ENCODE measurements around the gene TMEM26.

Gene TMEM26

DNA sequence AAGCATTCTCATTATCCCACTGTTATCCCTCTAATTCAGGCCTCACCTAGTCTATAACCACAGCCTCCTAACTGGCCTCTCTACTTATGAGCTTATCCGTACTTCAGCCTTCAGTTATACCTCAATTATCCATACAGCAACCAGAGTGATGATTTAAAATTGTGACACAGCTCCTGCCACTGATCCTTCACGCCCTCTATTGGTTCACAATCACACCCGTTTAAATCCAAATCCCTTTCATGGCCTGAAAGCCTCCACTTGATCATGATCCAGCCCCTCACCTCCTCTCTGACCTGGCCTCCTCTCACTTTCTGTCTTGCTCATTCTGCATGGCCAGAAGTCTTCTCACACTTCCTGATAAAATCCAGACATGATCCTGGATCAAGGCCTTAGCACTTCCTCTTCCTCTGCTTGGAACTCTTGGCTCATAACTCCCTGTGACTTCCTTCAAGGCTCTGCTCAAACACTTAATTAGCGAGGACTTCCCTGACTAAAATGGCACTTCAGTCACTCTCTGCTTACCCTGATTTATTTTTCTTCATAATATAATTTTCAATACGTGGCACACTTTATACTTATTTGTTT is 19.0 kb upstream of the TMEM26 start:
- no peak for DNase-seq (ENCODE audit: extremely low spot score)
- TF ChIP-seq, protein P1, sequence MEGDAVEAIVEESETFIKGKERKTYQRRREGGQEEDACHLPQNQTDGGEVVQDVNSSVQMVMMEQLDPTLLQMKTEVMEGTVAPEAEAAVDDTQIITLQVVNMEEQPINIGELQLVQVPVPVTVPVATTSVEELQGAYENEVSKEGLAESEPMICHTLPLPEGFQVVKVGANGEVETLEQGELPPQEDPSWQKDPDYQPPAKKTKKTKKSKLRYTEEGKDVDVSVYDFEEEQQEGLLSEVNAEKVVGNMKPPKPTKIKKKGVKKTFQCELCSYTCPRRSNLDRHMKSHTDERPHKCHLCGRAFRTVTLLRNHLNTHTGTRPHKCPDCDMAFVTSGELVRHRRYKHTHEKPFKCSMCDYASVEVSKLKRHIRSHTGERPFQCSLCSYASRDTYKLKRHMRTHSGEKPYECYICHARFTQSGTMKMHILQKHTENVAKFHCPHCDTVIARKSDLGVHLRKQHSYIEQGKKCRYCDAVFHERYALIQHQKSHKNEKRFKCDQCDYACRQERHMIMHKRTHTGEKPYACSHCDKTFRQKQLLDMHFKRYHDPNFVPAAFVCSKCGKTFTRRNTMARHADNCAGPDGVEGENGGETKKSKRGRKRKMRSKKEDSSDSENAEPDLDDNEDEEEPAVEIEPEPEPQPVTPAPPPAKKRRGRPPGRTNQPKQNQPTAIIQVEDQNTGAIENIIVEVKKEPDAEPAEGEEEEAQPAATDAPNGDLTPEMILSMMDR (IDR thresholded peaks at IDR 0.05; ENCODE audit: control extremely low read depth, extremely low read depth, low read depth, missing control alignments) = no peak
- POLR2A ChIA-PET = no interaction called here
- CTCF ChIA-PET = interaction anchor here (1.1 kb wide), 1 partner anchor 9 kb away, joined by 5 read pairs; no protein-coding TSS in a partner anchor

DNA sequence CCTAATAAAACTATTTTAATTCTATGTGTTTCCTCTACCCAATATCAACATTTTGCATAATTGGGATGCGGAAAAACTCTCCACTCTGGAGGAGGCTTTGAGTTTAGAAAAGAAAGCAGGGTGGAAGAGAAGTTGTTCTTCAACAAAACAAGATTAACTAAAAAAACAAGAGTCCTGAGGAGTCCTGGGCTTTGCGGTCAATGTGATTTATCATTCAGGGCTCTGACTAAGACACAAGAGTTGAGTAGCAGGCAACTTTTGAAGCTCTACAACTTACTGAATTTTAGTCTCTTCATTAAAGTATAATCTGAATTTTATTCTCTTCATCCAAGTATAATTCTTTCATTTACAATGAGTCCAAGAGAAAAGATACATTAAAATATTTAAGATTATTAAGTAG is 18.3 kb upstream of the TMEM26 start:
- TF ChIP-seq, protein P1 (IDR thresholded peaks at IDR 0.05; ENCODE audit: control extremely low read depth, extremely low read depth, low read depth, missing control alignments) = no peak
- POLR2A ChIA-PET = no interaction called here
- CTCF ChIA-PET = interaction anchor here (1.1 to 2.8 kb wide), 2 partner anchors 9 to 10 kb away, joined by 5 to 6 read pairs; no protein-coding TSS in a partner anchor
- no peak for DNase-seq (ENCODE audit: extremely low spot score)

- CTCF ChIA-PET = interaction anchor here (2.8 kb wide), 1 partner anchor 9 kb away, joined by 6 read pairs; no protein-coding TSS in a partner anchor
- POLR2A ChIA-PET = no interaction called here
Measured at GRCh38 chr10:61470740-61471139, 17.6 kb upstream of the TMEM26 start.

GRCh38 chr10:61465901-61466632 is 12.9 kb upstream of the TMEM26 start:
- DNase-seq (ENCODE audit: extremely low spot score) = no peak
- POLR2A ChIA-PET = no interaction called here
- TF ChIP-seq, protein P1 (IDR thresholded peaks at IDR 0.05; ENCODE audit: control extremely low read depth, extremely low read depth, low read depth, missing control alignments) = no peak
- CTCF ChIA-PET = interaction anchor here (0.8 to 1.4 kb wide), 3 partner anchors 11 to 15 kb away, joined by 3 to 4 read pairs (median 3); no protein-coding TSS in a partner anchor

More at GRCh38 chr10:61470740-61471139, 17.6 kb upstream of the TMEM26 start:
- TF ChIP-seq, protein P1 (IDR thresholded peaks at IDR 0.05; ENCODE audit: control extremely low read depth, extremely low read depth, low read depth, missing control alignments) = no peak
- DNase-seq (ENCODE audit: extremely low spot score) = no peak

GRCh38 chr10:61465171-61465496 is 12.0 kb upstream of the TMEM26 start:
- no peak for DNase-seq (ENCODE audit: extremely low spot score)
- POLR2A ChIA-PET = no interaction called here
- CTCF ChIA-PET = no interaction called here
- TF ChIP-seq, protein P1 (IDR thresholded peaks at IDR 0.05; ENCODE audit: control extremely low read depth, extremely low read depth, low read depth, missing control alignments) = no peak

DNA sequence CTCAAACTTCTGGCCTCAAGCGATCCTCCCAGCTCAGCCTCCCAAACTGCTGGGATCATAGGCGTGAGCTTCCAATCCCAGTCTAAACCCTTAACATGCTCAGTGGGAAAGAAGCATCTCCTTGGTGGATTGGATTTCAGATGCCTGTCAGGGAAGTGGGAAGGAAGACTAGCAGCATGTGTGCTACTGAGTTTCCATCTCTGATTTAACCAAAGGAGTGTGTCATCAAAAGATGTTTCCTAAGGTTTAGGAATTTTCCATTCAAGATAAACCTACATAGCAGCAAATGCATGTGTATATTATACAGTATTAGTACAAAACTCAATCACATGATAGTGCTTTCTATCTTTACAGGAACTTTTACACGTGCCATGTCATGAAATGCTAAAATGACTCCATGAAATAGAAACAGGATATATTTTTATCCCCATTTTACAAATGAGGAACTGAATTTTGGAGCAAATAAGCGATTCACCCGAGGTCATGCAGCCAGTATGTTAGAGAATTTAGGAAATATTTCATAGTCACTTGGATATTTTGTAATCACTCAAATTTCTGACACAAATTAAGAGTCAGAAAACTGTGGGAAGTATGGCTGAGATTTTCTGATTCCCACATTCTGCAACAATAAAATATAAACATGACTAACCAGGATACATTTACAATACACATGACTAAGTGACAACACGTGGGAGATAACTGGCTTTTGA is 11.4 kb upstream of the TMEM26 start:
- POLR2A ChIA-PET = no interaction called here
- TF ChIP-seq, protein P1 (IDR thresholded peaks at IDR 0.05; ENCODE audit: control extremely low read depth, extremely low read depth, low read depth, missing control alignments) = no peak
- no peak for DNase-seq (ENCODE audit: extremely low spot score)
- CTCF ChIA-PET = no interaction called here
